Liver (tissue), 3 donors: Measurements from ENCODE around the gene DSCAML1.

Source experiments
- CTCF ChIP-seq: fragments of 150-350 bp; IDR thresholded peaks from 2 replicates; pipeline ENCODE4 v1.5.1; 2017; ENCODE audit warnings: improper control_type of control experiment, low read depth, low read length; ENCODE audit not compliant: missing input control
- FOXA1 ChIP-seq: IDR thresholded peaks from 2 replicates; pipeline ENCODE4 v1.6.1; 2016; ENCODE audit warnings: antibody characterized with exemption
- GABPA ChIP-seq, 2 donors: IDR thresholded peaks in 1 of 2; conservative IDR thresholded peaks in 1 of 2; 2 replicates each; pipeline ENCODE4 v1.6.1; 2016; ENCODE audit warnings: antibody characterized with exemption in 2 of 2, mild to moderate bottlenecking in 1 of 2, moderate library complexity in 1 of 2
- donor health status: healthy.
- donor health status: healthy.

GRCh38 chr11:117513666-117514065, 283.4 kb downstream of the DSCAML1 start:
- no peak for TF ChIP-seq CTCF
- TF ChIP-seq FOXA1: no peak
- no peak for TF ChIP-seq GABPA (IDR thresholded peaks at IDR 0.05 in 1 of 2, conservative IDR thresholded peaks at IDR 0.05 in 1 of 2)
